ENCODE results near the gene SNX18.

DNA sequence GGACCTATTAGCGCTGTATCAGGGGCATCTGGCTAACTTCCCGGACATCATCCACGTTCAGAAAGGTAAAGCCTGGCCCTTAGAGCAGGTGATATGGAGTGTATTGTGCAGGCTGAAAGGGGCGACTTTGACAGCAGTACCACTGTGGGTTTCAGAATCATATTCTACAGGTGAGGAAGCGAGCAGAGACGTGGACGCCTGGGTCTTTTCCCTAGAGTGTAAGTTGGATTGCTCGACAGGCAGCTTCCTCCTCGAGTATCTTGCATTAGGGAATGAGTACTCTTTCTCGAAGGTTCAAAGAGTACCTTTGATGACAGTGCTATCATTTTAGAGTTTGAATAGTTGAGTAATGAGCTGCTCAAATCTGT lies 1.9 kb downstream of the SNX18 start:
- TF ChIP-seq, protein P1, sequence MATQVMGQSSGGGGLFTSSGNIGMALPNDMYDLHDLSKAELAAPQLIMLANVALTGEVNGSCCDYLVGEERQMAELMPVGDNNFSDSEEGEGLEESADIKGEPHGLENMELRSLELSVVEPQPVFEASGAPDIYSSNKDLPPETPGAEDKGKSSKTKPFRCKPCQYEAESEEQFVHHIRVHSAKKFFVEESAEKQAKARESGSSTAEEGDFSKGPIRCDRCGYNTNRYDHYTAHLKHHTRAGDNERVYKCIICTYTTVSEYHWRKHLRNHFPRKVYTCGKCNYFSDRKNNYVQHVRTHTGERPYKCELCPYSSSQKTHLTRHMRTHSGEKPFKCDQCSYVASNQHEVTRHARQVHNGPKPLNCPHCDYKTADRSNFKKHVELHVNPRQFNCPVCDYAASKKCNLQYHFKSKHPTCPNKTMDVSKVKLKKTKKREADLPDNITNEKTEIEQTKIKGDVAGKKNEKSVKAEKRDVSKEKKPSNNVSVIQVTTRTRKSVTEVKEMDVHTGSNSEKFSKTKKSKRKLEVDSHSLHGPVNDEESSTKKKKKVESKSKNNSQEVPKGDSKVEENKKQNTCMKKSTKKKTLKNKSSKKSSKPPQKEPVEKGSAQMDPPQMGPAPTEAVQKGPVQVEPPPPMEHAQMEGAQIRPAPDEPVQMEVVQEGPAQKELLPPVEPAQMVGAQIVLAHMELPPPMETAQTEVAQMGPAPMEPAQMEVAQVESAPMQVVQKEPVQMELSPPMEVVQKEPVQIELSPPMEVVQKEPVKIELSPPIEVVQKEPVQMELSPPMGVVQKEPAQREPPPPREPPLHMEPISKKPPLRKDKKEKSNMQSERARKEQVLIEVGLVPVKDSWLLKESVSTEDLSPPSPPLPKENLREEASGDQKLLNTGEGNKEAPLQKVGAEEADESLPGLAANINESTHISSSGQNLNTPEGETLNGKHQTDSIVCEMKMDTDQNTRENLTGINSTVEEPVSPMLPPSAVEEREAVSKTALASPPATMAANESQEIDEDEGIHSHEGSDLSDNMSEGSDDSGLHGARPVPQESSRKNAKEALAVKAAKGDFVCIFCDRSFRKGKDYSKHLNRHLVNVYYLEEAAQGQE (IDR thresholded peaks at IDR 0.05; ENCODE audit: low read depth), result no peak
- TF ChIP-seq EP300 (IDR thresholded peaks at IDR 0.05; ENCODE audit: borderline replicate concordance) (no peak), YY1 (IDR thresholded peaks at IDR 0.05; ENCODE audit: low read depth) (no peak), TEAD4 (IDR thresholded peaks at IDR 0.05) (no peak), RAD21 (IDR thresholded peaks at IDR 0.05; ENCODE audit: low read depth) (no peak), CEBPB (IDR thresholded peaks at IDR 0.05) (no peak)
- TF ChIP-seq, protein P2, sequence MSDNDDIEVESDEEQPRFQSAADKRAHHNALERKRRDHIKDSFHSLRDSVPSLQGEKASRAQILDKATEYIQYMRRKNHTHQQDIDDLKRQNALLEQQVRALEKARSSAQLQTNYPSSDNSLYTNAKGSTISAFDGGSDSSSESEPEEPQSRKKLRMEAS (IDR thresholded peaks at IDR 0.05), result no peak

Measured in Ishikawa (cell line).